ENCODE data around the gene C1orf87.
"Not testable (repeated sequence)": the region's sequence is repeated elsewhere in the genome, so short reads cannot be mapped to it uniquely, and the experiment has no call there.

The C1orf87 gene

GRCh38 chr1:59990470-59990869, 83.1 kb downstream of the C1orf87 start:
- no peak for DNase-seq

- DNase-seq, result no peak
Measured at GRCh38 chr1:59986516-59987310, 86.9 kb downstream of the C1orf87 start.

GRCh38 chr1:59985911-59986515, 87.6 kb downstream of the C1orf87 start:
- no peak for DNase-seq

- DNase-seq, result no peak
Measured at GRCh38 chr1:59979666-59980065, 93.9 kb downstream of the C1orf87 start.

GRCh38 chr1:59978511-59978910, 95.1 kb downstream of the C1orf87 start:
- no peak for DNase-seq

- DNase-seq, result no peak
Measured at GRCh38 chr1:59978026-59978425, 95.5 kb downstream of the C1orf87 start.

GRCh38 chr1:59977075-59977410, 96.5 kb downstream of the C1orf87 start:
- no peak for DNase-seq

- DNase-seq, result peak; percentile 37
Measured at GRCh38 chr1:59976194-59977074, 97.1 kb downstream of the C1orf87 start.

- DNase-seq, result no peak
Measured at GRCh38 chr1:59973719-59974118, 99.9 kb downstream of the C1orf87 start.

GRCh38 chr1:59972216-59972927, 101.2 kb downstream of the C1orf87 start:
- DNase-seq, result no peak

- peak; percentile 30 for DNase-seq
Measured at GRCh38 chr1:59971464-59971911, 102.1 kb downstream of the C1orf87 start.

GRCh38 chr1:59969542-59970175, 103.9 kb downstream of the C1orf87 start:
- not testable (repeated sequence) for DNase-seq

- not testable (repeated sequence) for DNase-seq
Measured at GRCh38 chr1:59968746-59969145, 104.8 kb downstream of the C1orf87 start.

- DNase-seq, result no peak
Measured at GRCh38 chr1:59967780-59968179, 105.8 kb downstream of the C1orf87 start.

GRCh38 chr1:59967141-59967697, 106.4 kb downstream of the C1orf87 start:
- DNase-seq, result no peak

GRCh38 chr1:59952065-59952464, 121.5 kb downstream of the C1orf87 start:
- no peak for DNase-seq

- no peak for DNase-seq
Measured at GRCh38 chr1:59949648-59950047, 123.9 kb downstream of the C1orf87 start.

- no peak for DNase-seq
Measured at GRCh38 chr1:59948990-59949389, 124.6 kb downstream of the C1orf87 start.

GRCh38 chr1:59947047-59947938, 126.3 kb downstream of the C1orf87 start:
- DNase-seq, result peak; percentile 30

GRCh38 chr1:59945790-59946189, 127.8 kb downstream of the C1orf87 start:
- no peak for DNase-seq
